ENCODE data around the gene DHCR7.

The DHCR7 gene, protein sequence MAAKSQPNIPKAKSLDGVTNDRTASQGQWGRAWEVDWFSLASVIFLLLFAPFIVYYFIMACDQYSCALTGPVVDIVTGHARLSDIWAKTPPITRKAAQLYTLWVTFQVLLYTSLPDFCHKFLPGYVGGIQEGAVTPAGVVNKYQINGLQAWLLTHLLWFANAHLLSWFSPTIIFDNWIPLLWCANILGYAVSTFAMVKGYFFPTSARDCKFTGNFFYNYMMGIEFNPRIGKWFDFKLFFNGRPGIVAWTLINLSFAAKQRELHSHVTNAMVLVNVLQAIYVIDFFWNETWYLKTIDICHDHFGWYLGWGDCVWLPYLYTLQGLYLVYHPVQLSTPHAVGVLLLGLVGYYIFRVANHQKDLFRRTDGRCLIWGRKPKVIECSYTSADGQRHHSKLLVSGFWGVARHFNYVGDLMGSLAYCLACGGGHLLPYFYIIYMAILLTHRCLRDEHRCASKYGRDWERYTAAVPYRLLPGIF

DNA sequence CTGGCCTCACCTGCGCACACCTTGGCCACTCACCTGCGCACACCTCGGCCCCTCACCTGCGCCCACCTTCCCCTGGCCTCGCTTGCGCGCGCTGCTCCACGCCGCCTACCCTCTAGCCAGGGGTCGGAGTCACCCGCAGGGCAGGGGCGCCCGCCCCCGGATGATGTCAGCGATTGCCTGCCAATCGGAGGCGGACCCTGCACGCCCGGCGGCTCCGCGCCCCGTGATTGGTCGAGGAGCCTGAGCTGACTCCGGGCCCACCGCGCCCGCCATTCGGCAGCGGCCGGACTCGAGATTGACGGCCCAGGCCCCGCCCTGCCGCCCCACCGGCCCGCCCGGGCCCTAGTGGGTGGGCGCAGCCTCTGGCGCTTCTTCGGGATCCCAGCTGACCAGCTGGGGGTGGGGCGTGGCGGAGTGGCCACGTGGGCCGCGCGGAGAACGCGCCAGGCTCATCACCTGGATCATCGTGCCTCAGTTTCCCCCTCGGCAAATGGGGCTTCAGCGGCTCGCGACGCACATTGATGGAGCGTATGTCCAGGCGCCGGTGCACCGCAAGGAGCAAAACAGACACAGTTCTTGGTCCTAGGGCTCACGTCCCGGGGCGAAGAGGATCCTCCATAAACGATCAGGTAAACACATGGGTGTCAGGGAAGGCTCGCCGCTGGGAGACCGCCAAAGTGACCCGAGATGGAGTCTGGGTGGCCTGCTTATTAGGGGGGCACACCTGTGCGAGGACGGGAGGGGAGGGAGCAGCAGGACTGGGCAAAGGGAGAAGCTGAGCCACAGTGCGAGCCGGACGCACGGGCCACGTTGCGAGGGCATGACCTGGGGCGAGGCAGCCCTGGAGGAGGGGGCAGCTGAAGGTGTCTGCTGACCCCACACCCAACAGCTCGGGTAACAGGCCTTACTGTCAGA is at the start of gene DHCR7:
TSS of gene DHCR7 (minus strand) at position 137 of the 915 bp plus-strand sequence. CDS start 3,441 bp downstream, outside the sequence.
- peak; percentile 90 to 93 for DNase-seq

DNA sequence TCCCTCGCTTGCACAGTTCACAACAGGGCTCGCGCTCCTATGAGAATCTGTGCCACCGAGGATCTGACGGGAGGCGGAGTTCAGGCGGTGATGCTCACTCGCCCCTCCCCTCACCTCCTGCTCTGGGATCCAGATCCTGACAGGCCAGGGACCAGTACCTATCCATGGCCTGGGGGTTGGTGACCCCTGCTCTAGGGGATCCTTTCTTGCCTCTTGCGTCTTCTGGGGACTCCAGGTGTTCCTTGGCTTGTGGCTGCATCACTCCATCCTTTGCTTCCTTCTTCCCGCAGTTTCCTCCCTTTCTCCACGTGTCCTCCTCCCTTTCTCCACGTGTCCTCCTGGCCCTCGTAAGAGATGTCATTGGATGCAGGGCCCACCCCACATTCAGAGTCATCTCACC is 48.2 kb upstream of the DHCR7 start:
- DNase-seq = no peak

DNA sequence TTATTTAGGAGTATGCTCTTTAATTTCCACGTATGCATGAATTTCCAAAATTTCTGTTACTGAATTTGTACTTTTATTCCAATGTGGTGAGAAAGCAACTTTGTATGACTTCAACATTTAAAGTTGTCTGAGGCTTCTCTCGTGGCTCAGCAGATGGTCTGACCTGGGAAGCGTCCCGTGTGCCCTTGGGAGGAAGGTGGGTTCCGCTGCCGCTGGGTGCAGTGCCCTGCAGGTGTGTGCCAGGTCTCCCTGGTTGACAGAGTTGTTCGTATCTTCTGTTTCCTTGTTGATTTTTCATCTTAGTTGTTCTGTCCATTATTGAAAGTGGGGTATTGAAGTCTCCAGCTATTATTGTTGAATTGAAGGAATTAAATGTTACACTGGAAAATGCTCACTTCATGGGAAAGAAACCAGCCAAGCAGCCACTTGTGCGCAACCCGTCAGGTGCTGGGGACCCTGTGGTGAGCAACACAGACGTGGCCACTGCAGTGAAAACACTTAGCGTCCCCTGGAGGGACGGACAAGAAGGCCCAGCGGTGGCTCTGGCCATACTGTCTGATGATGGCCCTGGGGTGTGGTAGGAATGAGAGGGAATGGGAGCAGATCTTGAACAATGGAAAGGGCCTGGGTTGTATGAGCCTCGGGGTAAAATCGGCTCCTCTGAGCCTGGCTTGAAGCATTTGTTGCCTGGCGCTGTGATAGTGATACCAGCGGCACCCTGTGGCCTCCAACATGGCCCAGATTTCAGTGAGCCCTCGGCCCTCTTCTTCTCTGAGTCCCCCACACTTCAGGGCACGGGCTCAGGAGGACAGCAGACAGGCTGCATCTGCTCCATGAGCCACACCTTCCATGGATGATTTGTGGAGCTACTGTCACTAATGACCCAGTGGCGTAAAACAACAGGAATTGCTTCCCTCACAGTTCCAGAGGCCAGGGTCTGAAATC is 47.4 kb upstream of the DHCR7 start:
- DNase-seq = no peak

DNA sequence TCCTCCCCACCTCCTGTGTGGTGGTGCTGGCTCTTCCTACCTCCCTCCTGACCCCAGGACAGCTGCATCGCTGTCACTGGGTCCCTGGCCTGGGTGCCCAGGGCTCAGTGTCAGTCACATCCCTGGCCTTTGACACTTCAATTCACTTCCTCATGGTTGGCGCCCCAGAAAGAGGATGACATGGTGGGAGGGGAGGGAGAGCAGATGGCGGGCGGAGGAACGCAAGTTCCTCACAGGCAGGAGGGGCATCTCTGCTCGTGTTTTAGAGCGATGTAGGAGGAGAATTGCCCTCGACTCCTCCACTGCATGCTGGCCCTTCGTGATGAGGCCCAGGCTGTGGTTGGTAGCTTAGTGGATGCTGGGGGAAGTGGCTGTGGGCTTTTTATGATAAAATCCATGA is 43.7 kb upstream of the DHCR7 start:
- DNase-seq = no peak

DNA sequence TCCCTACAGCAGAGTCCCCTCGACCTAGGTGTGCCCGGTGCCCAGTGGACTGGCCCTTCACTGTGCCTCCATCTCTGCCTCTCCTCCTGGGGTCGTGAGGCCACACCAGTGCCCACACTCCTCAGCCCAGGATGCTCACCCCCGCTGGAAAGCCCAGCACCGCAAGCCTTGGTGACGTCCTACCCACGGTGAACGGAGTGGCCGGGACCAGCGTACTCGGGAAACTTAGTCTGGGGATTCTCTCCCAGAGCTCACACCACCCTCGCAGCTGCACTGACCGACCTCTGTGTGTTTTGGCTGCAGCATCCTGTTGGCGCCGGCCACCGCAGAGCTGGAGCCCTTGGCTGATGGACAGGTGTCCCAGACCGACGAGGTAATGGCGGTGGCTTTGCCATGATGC is 43.3 kb upstream of the DHCR7 start:
- no peak for DNase-seq

DNA sequence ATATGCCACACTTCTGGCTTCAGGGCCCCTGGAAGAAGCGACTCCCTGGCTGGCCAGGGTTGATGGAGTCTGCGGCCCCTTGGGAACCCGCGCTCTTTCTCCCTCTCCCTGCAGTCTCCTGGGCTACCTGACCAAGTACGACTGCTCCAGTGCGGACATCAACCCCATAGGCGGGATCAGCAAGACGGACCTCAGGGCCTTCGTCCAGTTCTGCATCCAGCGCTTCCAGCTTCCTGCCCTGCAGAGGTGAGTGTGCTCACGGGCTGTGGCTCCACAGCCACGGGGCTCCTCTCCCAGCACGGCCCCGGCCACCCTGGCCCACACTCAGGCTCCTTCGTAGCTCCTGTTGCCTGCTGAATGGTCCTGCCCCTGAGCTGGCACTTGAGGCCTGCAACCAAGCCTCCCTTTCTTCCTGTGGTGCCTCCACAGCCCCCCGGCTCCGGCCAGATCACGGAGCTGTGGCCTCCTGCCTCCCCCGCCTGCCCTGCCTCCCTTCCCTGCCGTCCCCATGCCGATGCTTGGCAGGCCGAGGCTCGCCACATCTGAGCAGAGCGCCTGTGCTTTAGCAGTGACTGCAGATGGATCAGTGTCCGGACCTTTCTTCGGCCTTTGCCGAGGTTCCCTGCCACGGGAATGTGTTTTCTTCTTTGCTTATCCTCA is 42.7 kb upstream of the DHCR7 start:
- no peak for DNase-seq

DNA sequence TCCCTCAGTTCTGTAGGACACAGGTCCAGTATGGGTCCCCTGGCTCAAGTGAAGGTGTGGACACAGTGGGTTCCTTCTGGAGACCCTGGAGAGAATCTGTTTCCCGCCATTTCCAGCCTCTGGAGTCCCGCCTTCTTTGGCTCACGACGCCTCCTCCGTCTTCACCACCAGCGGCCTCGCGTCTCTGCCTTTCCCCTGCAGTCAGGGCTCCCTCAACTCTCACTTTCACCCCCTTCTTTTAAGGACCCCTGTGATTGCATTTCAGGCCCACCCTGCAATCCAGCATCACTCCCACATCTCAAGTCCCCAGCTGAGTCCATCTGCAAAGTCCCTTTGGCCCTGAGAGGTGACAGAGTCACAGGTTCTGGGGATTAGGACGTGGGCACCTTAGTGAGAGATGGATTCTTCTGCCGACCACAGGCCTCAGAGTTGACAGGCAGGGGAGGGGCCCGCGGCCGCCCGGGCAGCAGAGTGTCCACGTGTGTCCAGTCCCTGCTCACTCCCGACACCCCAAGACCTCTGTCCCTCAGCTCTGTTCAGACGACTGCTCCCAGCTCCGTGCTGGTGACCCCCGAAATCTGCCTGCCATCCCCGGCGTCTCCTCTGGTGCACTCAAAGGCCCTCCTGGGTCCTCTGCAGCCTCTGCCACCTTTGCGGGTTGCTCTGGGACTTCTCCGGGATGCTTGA is 42.0 kb upstream of the DHCR7 start:
- no peak for DNase-seq

DNA sequence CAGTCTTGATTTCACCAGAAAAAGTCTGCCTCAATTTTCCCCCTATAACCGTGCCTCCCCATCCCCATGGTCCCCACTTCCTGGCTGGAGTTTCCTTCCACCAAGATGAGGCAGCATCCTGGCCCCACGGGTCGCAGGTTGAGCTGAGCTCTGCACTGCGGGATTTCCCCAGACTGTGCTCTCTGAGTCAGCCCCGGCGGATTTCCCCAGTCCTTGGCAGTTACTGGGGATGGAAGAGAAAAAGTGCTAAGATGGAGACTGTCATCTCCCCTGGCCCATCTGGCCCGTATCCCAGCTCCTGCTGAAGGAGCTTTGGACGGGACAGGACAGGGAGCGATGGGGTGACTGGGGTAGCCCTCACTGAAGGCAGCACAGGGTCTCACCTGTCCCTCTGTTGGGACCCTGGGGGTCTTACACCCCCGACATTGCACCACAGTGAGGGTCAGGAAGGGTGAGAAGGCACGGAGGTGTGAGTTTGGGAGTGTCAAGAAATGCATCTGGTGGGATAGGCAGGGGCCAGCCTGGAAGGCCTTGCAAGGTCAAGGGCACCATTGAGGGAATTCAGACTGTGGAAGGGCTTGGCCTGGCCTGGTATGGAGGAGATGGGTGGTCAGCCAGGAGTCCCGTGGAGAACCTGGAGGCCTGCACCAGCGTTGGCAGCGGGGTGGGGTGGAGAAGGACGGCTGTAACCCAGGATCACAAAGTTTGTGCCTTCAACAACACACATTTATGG is 41.3 kb upstream of the DHCR7 start:
- peak; percentile 53 to 57 for DNase-seq

DNA sequence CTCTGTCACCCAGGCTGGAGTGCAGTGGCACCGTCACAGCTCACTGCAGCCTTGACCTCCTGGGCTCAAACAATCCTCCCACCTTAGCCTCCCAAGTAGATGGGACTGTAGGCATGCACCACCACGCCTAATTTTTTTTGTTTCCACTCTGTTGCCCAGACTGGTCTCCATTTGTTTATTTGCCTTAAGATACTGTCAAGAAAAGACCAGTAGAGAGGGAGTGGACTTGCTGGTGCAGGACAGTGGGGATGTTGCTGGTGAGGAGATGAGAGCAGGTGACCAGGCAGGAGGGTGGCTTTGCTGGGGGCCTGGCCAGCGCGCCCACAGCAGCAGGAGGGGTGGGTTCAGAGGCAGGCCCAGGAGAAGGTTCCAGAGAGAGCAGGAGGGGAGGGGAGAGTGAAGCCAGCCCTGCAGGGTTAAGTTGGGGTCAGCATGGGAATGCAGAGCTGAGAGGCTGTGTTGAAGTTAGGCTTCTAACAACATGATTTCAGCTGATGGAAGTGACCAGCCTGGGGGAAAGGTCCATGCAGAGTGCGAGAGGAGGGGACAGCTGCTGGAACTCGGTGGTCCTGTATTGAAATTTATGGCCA is 40.6 kb upstream of the DHCR7 start:
- DNase-seq = no peak

DNA sequence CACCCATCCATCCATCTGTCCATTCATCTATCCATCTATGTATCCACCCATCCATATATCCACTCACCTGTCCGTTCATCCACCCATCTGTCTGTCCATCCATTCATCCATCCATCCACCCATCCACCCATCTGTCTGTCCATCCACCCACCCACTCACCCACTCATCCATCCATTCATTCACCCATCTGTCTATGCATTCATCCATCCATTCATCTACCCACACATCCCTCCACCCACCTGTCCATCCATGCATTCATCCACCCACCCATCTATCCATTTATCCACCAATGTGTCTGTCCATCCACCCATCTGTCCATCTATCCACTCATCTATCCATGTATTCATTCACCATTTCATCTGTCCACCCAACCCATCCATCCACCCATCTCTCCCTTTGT is 38.1 kb upstream of the DHCR7 start:
- DNase-seq = no peak

DNA sequence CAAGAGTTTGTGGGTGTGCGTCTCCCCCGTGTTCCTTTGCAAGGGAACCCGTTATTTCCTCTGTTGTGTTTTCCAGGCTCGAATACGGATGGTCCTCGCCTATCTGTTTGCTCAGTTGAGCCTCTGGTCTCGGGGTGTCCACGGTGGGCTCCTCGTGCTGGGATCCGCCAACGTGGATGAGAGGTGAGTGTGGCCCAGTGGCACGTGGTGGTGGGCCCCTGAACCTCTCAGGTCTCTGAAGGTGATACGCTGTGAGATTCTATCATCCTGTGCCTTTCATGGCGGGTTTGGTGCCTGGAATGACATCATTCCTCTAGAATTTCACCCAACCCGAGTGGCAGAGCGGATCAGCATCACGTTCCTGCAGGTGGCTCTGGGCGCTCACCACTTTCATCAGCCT is 37.3 kb upstream of the DHCR7 start:
- no peak for DNase-seq

DNA sequence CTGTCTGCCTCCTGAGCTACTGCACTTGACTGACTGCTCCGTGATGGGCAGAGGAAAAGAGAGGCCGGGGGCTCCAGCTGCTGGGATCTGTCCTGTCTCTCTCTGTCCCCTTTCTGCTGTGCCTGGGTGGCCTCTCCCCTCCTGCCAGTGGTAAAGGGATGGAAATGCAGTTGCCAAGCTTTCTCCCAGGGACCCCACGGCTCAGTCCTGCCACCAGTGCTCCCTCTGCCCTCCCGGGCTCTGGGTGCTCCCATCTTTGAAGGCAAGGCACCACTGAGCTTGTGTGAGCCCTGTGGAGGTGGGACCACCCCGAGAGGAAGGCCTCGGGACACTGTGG is 36.8 kb upstream of the DHCR7 start:
- no peak for DNase-seq

DNA sequence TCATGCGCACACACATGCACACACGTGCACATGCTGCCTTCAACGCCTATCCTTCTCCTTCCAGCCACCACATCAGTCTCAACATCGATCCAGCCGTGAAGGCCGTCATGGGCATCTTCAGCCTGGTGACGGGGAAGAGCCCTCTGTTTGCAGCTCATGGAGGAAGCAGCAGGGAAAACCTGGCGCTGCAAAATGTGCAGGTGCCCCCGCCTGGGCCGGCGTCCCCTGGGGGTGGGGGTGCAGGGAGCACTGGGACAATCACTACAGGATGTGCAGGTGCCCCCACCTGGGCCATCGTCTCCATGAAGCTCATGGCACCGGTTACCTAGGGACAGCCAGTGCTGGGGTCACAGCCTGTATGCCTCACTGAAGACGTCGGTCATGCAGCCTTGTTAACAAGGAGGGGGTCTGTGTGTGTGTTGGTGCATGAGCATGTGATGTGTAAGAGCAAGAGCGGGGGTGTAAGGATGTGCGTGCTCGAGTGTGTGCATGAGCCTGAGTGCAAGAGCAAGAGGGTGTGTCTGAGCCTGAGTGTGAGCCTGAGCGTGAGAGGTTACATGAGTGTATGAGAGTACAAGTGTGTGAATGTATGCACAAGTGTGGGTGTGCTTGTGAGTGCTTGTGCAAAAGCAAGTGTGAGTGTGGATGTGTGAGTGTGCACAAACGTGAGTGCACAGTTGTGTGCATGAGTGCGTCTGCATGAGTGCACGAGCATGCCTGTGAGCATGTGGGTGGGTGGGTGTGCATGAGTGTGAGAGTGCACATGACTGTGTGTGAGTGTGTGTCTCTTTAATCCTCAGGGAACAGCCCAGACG is 36.3 kb upstream of the DHCR7 start:
- no peak for DNase-seq

DNA sequence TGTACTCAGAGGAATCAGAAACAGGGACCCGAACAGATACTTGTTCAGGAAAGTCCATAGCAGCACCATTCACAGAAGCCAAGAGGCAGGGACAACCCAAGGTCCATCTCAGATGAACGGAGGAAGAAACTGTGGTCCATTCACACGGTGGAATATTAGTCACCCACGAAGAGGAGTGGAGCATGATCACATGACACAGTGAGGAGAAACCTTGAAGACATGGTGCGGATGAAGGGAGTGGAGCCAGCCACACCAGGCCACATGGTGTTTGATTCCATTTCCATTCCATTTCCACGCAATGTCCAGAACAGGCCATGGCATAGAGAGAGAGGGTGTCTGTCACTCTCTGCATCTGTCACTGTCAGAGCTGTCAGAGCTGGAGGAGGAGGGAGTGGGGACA is 35.5 kb upstream of the DHCR7 start:
- no peak for DNase-seq

DNA sequence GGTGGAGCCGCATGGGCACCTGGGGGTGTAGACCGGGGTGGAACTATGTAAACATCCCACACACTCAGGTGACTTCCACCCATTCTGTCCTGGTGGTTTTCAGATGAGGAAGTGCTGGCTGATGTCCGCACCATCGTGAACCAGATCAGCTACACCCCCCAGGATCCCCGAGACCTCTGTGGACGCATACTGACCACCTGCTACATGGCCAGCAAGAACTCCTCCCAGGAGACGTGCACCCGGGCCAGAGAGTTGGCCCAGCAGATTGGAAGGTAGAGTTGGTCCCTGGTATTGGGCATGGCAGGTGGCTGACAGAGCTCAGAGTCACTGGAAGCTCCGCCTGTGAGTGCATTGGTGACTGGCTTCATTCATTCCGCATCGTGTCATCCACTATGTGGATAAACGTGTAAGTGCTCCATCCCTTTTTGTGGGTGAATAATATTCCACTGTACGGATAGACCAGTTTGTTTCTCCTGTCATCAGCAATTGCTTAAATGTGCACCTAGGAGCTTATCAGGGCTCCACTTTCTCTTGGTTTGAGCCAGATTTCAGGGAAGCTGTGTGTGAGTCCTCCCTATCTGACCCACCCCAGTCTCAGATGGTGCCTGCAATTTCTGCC is 34.7 kb upstream of the DHCR7 start:
- DNase-seq = no peak

DNA sequence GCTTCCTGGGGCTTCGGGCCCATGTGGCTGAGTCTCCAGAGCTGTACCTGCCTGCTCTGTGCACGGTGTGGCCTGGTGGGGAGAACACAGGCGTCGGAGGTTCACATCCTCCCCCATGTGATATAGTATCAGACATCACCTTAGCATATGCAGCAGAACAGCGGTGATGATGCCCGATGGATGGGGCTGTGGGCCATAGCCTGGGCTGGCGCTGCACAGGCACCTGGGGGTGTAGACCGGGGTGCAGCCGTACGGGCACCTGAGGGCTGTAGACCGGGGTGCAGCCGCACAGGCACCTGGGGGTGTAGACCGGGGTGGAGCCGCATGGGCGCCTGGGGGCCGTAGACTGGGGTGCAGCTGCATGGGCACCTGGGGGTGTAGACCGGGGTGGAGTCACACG is 34.0 kb upstream of the DHCR7 start:
- DNase-seq = no peak

DNA sequence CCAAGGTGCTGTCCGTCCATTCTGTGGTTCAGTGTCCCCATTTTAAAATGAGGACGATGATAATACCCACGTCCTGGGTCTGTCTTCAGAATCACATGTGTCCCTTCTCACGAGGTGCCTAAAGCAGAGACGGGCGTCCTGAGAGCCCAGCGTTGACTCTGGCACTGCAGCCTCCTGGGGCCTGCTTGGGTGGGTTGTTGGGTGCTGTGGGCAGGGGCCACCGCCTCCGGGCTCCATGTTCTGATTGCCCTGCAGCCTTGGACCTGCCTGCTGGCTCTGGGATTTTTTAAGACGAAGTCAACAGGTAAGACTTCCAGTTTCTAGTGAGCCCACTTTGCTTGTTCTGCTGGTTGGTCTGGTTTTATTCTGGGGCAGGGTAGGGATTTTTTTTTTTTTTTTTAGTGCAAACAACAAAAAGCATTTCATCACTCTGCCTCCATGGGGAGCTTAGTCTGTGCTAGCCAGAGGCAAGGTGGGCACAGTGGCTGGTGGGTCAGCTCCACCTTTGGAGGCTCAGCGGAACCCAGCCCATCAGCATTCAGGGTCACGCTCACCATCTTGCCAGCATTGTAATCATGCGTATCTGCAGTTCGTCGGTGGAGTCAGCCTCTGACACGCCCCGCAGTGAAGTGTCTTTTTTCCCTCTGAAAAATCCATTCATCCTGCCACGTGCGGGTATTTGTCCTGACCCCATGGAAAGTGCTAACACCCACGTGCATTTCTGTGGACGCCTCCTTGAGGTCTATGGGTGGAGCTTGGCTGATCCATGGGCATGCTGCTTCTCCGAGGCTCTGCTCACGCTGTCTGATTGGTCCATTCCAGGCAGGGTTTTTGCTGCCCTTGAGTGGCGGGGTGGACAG is 33.1 kb upstream of the DHCR7 start:
- DNase-seq = no peak

DNA sequence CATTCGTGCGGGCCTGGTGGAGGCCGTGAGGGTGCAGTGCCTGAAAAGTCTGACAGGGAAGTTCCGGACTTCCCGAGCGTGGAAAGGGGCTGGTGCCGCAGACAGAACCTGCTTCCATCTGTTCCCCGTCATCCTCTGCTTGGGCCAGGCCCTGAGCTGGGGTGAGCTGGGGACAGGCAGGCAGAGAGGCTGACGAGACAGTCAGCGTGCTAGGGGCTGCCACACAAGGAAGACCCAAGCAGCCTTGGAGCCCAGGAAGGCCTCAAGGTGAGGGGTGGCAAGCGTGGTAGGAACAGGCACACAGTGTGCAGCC is 30.3 kb upstream of the DHCR7 start:
- DNase-seq = no peak
